ENCODE data around the gene MAGEB2.
"Not testable (repeated sequence)": the region's sequence is repeated elsewhere in the genome, so short reads cannot be mapped to it uniquely, and the experiment has no call there.

DNA sequence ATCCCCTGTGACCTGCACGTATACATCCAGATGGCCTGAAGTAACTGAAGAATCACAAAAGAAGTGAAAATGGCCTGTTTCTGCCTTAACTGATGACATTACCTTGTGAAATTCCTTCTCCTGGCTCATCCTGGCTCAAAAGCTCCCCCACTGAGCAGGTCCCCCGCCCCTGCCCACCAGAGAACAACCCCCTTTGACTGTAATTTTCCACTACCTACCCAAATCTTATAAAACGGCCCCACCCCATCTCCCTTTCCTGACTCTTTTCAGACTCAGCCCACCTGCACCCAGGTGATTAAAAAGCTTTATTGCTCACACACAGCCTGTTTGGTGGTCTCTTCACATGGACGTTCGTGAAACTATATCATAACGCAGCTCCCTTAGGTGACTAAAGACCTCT lies 21.5 kb upstream of the MAGEB2 start:
- TF ChIP-seq, protein P1, sequence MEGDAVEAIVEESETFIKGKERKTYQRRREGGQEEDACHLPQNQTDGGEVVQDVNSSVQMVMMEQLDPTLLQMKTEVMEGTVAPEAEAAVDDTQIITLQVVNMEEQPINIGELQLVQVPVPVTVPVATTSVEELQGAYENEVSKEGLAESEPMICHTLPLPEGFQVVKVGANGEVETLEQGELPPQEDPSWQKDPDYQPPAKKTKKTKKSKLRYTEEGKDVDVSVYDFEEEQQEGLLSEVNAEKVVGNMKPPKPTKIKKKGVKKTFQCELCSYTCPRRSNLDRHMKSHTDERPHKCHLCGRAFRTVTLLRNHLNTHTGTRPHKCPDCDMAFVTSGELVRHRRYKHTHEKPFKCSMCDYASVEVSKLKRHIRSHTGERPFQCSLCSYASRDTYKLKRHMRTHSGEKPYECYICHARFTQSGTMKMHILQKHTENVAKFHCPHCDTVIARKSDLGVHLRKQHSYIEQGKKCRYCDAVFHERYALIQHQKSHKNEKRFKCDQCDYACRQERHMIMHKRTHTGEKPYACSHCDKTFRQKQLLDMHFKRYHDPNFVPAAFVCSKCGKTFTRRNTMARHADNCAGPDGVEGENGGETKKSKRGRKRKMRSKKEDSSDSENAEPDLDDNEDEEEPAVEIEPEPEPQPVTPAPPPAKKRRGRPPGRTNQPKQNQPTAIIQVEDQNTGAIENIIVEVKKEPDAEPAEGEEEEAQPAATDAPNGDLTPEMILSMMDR (IDR thresholded peaks at IDR 0.05) = not testable (repeated sequence)
- TF ChIP-seq POLR2AphosphoS5, POLR2A (IDR thresholded peaks at IDR 0.05): not testable (repeated sequence)
